Measurements from ENCODE around the gene MED8.
"Not testable (repeated sequence)": the region's sequence is repeated elsewhere in the genome, so short reads cannot be mapped to it uniquely, and the experiment has no call there.

Gene MED8

GRCh38 chr1:43414634-43415223, 25.1 kb upstream of the MED8 start:
- peak; percentile 63 for TF ChIP-seq CTCF (IDR thresholded peaks at IDR 0.05)
- no peak for TF ChIP-seq ZFX (IDR thresholded peaks at IDR 0.05; ENCODE audit: borderline replicate concordance)
- no peak overlapping the region for H3K27ac ChIP-seq

- not testable (repeated sequence) for H3K27ac ChIP-seq
Measured at GRCh38 chr1:43413426-43413825, 23.8 kb upstream of the MED8 start.

DNA sequence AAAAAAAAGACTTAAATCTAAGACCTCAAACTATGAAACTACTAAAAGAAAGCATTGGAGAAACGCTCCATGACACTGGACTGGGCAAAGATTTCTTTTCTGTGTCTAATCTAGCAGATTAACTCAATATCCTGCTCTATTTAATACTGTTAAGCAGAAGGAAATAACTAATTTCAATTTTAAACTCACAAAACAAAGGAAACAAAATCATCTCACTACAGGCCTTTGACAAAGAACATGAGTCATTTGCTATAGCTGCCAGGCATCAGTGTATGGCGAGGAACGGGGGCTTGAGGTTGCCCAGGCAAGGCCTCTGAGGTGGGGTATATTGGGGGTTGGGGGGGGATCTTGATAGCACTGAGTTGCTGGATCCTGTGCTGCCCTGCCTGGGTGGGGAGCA, 21.0 kb upstream of the MED8 start:
- TF ChIP-seq CTCF (IDR thresholded peaks at IDR 0.05) = no peak
- TF ChIP-seq ZFX (IDR thresholded peaks at IDR 0.05; ENCODE audit: borderline replicate concordance) = no peak
- H3K27ac ChIP-seq = no peak overlapping the region

DNA sequence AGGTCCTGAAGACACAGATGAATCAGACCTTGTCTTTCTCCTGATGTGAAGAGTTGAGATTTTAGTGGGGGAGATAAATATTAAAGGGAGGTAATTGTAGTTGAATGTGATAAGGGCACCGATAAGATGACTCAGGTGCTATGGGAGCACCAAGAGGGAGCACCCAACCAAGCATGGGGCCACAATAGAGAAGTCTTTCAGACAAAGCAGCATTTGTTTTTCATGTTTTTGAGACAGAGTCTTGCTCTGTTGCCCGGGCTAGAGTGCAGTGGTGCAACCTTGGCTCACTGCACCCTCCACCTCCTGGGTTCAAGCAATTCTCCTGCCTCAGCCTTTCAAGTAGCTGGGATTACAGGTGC, 16.3 kb upstream of the MED8 start:
- no peak overlapping the region for H3K27ac ChIP-seq
- no peak for TF ChIP-seq ZFX (IDR thresholded peaks at IDR 0.05; ENCODE audit: borderline replicate concordance)
- no peak for TF ChIP-seq CTCF (IDR thresholded peaks at IDR 0.05)

DNA sequence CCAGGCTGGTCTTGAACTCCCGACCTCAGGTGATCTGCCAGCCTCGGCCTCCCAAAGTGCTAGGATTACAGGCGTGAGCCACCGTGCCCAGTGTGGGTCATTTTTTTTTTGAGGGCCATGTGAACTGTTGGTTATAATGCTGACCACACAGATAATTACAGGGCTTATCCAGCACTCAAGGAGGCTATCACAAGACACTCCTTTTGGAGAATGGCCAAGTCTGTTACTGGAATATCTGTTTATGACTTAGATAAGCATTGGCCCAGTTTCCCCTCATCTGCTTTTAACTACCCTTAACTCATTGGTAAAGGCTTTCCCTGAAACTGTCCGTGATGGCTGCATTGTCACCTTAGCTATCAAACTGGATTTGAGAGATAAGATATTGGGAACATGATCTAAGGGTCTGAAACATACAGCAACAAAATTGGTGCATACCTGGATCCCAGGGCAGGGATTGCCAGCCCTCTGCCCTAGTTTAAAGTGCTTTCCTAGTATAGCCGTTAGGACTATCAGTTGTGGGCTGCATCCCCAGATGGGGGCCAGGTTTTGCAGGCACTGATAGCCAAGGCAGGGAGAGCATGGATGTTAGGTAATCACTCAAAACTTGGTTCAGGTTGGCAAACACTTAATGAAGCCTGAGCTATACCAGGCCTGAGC, 15.7 kb upstream of the MED8 start:
- TF ChIP-seq CTCF (IDR thresholded peaks at IDR 0.05) (no peak), ZFX (IDR thresholded peaks at IDR 0.05; ENCODE audit: borderline replicate concordance) (no peak)

DNA sequence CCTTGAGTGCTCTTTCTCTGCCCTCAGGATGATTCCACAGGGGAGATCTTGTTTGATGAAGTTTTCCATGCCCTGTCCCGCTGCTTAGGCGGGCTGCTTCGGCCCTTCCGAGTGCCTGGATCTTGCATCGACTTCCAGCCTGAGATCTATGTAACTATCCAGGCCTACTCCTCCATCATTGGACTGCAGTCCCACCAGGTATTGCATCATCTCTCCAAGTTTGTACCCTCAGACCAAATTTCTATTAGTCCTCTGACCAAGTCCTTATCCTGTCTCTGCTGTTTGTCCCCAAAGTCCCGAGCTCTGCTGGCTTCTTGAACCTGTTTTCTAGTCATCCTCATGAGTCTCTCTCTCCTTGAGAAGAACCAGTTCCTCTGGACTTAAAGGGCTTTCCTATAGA, 14.8 kb upstream of the MED8 start:
- no peak overlapping the region for H3K27ac ChIP-seq
- TF ChIP-seq ZFX (IDR thresholded peaks at IDR 0.05; ENCODE audit: borderline replicate concordance) = no peak
- TF ChIP-seq CTCF (IDR thresholded peaks at IDR 0.05) = no peak

More for the DNA sequence above, 15.7 kb upstream of the MED8 start:
- H3K27ac ChIP-seq = no peak overlapping the region

- H3K27ac ChIP-seq = no peak overlapping the region
- no peak for TF ChIP-seq CTCF (IDR thresholded peaks at IDR 0.05)
- TF ChIP-seq ZFX (IDR thresholded peaks at IDR 0.05; ENCODE audit: borderline replicate concordance) = no peak
Measured at GRCh38 chr1:43402089-43402865, 12.7 kb upstream of the MED8 start.

- H3K27ac ChIP-seq = not testable (repeated sequence)
Measured at GRCh38 chr1:43400441-43400840, 10.8 kb upstream of the MED8 start.

Measured in 22Rv1 (cell line).